Embryonic facial prominence (tissue), 1 donor: Measurements from ENCODE around the gene MAML2.

Source experiments
- DNase-seq: peaks from one replicate; pipeline ENCODE4 v3.0.0-alpha.2; 2016; ENCODE audit errors: extremely low spot score

MAML2 gene

DNA sequence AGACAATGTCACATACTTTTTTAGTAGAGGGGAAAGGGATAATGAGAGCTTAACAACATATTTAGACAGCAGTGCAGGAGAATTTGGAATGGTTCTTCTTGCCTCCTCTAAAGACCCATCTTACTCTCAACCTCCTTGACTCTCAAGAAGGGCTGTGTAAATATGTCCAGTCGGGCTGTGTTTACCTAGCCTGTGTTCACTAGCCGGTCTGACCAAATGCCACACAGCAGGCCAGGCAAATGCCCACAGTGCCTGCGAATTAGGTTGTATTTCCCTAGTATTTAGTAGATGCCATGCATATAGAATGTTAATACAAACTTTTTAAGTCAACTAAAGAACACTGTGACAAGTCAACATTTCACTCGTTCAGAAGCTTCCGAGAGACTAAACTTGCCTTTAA, 367.7 kb downstream of the MAML2 start:
- no peak for DNase-seq

DNA sequence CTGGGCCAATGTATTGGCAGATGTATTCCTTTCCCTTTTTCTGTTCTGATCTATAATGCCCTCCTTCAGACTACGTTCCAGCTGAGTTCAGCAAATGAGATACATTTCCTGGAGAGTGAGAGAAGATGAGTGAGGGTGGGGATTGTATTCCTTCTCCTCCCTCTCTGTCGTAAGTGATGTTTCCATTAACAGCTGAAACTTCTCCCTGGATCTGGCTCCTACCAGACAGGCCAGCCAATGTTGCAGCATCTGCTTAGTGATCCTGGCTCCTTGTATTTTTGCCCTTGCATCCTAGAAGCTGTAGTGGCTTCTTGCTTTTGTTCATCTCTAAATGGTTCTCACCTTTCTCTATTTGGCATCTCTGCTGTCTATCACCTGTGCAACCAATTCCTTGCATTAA, 370.9 kb downstream of the MAML2 start:
- no peak for DNase-seq

DNA sequence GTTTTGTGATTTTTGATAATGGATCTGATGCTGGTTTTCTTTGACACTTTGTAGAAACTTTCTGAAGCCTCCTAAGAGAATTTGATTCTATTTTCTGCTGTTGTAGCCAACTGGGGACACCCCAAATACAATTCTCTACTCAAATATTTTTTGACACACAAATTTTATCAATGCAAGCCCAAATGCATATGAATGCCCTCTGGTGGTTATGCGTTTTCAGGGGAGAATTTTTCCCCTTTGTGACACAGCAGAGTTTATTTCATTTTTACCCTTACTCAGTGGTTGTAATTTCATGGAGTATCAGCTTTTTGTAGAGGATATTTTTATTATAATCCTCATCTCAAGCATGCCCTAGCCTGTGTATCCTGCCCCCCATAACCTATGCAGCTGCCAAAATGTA, 374.4 kb downstream of the MAML2 start:
- no peak for DNase-seq

DNA sequence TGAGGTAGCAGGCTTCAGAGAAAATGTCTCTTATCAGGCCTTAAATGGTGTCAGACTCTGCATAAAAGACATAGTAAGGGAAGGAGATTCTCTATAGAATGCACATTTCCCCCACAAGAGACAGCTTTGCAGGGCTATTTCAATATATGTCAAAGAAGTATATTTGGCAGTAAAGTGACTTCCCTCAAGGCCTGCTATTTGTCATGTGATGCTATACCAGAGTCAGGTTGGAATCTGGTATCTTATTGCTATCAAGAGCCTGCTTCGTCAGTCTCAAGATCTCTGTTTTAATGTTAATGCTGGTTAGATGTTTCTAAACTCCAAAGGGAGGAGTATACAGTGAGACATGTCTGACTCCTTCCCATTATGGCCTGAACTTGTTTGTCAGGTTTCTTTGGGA, 378.7 kb downstream of the MAML2 start:
- no peak for DNase-seq

DNA sequence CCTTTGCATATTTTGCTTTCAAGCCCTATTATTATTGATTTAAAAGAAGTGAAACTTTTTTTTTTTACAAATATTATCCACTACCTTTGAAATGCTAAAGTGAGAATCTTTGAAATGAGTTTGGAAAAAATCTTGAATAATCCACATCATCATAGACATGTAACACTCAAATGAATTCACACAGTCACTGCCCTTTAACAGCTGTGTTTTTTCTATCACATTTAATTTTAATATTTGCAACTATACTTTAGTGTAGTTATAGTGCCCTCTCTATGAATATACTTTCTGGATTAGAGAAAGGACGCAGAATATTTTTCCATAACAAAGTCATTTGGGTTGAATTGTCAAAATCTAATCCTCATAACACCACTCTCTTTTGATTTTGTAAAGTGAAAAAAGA, 381.2 kb downstream of the MAML2 start:
- no peak for DNase-seq

DNA sequence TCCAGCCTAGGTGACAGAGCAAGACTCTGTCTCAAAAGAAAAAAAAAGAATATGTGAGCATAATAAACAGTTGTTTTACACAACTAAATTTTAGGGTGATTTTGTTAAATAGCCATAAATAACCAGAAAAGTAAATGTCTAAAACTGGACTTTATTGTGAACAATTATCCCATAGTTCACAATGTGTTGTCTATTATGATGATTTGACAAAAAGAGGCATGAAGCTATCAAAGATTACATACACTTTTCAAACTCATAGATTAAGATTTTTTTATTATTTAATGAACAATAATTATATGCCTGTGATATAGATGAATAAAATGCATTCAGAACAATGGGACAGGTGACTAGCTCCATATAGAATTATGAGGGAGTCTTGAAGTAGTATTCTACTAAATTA, 392.1 kb downstream of the MAML2 start:
- DNase-seq, result no peak

DNA sequence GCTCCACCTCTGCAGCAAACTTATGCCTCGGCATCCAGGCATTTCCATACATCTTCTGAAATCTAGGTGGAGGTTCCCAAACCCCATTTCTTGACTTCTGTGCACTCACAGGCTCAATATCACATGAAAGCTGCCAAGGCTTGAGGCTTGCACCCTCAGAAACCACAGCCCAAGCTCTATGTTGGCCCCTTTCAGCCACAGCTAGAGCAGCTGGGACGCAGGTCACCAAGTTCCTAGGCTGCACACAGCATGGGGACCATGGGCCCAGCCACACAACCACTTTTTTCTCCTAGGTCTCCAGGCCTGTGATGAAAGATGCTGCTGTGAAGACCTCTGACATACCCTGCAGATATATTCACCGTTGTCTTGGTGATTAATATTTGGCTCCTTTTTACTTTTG, 394.4 kb downstream of the MAML2 start:
- DNase-seq, result no peak

DNA sequence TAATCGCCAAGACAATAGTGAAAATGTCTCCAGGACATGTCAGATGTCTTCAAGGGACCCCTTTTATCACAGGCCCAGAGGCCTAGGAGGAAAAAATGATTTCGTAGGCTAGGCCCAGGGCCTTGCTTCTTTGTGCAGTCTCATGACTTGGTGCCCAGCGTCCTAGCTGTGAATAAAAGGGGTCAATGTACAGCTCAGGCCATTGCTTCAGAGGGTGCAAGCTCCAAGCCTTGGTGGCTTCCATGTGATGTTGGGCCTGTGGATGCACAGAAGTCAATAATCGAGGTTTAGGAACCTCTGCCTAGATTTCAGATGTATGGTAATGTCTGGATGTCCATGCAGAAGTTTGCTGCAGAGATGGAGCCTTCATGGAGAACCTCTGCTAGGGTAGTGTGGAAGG, 398.4 kb downstream of the MAML2 start:
- no peak for DNase-seq

DNA sequence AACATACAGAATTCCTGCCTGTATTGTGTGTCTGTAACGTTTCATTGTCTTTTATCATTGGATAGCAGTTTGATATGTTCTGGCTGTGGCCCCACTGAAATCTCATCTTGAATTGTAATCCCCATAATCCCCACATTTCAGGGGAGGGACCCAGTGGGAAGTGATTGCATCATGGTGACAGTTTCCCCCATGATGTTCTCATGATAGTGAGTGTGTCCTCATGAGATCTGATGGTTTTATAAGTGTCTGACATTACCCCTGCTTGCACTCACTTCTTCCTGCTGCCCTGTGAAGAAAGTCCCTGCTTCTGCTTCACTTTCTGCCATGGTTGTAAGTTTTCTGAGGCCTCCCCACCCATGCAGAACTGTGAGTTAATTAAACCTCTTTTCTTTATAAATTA, 399.4 kb downstream of the MAML2 start:
- DNase-seq, result no peak

DNA sequence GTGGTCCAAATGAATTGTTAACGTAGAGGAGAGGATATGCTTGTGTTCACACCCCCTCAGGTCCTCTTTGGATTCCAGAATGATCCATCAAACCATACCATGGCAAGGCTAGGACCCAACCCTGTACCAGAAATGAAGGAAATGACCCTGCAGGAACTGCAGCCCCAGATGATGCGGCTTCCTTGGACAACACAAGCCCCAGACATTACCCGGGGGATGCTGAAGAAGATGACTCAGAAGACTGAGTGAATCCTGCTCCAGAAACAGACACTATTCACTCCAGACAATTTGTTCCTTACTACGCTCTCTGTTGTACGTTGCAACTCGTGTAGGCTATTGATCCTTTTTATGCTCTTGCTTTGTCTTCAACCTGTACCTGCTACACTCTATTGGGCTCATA, 403.9 kb downstream of the MAML2 start:
- no peak for DNase-seq

DNA sequence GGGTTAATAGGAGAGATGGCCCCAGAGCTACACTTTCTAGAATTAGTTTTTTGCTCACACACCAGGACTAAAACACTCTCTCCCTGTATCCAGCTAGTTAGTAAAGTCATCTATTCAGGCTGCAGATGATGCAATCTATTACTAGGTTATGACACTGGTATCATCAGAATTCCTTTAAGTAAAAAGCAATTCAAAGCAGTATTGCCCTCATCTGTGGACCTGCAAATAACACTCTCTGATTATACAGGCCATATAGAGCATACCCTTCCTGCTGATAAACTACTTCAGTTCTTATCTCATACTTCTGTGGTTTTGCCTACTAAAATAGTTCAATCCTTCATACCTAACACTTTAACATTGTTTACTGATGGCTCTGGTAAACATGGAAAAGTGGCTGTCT, 405.6 kb downstream of the MAML2 start:
- DNase-seq, result no peak

DNA sequence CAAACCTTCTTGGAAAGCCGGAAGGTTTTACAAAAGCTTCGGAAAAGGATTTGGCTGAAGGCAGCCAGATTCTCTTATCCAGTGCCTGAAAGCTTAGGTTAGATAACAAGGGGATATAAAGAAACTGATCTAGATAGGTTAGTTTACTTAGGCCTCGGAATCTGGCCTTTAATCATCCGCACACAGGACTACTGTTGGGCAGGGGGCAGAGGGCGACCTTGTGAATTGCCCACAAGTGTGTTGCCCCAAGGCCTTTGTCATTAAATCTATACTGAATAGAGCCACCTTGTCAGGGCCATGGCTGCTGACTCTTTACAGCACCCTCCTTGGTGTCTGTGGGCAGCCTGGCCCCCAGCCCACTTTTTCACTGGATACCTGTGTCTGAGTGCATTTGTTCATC, 409.4 kb downstream of the MAML2 start:
- no peak for DNase-seq

DNA sequence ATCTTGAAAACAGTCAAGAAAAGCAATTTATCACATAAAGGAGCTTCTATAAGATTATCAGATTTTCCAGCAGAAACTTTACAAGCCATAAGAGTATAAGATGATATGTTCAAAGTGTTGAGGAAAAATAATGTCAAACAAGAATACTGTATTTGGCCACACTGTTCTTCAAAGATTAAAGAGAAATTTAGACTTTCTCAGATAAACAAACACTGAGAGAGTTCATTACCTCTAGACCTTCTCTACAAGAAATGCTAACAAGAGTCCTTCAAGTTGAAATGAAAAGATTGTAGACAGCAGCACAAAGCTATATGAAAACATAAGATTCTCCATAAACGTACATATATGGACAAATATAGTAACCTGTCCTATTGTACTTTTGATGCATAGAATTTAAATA, 411.1 kb downstream of the MAML2 start:
- DNase-seq, result no peak

DNA sequence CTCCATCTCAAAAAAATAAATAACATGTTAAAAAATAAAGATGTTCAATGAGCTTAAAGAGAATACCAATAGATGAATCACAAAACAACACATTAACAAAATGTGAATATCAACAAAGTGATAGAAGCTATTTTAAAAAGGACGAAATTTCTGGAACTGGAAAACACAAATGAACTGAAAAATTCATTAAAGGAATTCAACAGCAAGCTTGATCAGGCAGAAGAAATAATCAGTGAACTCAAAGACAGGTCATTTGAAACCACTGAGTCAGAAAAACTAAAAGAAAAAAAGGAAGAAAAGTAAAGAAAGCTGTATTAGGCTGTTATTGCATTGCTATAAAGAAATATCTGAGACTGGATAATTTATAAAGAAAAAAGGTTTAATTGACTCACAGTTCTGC, 412.0 kb downstream of the MAML2 start:
- no peak for DNase-seq

DNA sequence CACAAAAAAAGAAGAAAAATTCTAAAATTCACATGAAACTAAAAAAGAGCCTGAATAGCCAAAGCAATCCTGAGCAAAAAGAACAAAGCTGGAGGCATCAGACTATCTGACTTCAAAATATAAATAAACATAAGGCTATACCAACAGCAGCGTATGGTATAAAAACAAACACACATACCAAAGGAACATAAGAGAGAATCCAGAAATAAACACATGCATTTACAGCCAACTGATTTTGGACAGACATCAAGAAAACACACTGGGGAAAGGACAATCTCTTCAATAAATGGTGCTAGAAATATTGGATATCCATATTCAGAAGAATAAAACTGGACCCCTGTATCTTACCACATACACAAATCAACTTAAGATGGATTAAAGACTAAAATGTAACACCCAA, 416.3 kb downstream of the MAML2 start:
- DNase-seq, result no peak
